ENCODE results near the gene NTSR1.

Gene NTSR1

DNA sequence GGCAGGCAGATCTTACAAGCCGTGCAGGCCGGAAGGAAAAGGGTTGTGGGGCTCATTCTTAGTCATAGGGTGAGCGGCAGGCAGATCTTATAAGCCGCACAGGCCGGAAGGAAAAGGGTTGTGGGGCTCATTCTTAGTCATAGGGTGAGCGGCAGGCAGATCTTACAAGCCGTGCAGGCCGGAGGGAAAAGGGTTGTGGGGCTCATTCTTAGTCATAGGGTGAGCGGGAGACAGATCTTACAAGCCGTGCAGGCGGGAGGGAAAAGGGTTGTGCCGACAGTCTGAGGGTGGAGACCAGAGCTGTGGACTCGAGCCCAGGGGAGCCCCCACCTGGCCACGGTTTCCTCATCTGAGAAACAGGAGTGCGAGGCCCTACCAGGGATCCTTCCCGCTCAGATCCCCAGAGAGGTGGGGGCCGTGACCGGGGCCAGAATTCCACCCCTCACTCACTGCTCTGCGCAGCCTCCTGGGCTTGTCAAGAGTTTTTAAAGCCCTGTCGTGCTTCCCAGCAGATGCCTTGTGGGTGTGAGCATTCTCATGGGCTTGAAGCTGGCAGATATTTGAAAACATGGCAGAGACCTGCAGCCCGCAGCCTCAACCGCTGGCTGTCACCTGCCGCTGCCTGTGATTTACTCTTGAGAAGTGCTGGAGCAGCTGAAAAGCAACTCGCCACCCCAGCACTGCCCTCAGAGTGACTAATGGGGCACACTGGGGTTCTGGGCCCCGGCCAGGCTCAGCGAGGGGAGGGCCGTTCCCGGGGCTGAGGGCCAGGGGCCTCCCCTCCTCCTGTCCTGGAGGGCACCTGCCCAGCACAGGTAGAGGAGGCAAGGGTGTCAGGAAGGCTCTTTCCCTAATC, 31.9 kb downstream of the NTSR1 start:
- DNase-seq (ENCODE audit: low read depth) = peak; percentile 73

DNA sequence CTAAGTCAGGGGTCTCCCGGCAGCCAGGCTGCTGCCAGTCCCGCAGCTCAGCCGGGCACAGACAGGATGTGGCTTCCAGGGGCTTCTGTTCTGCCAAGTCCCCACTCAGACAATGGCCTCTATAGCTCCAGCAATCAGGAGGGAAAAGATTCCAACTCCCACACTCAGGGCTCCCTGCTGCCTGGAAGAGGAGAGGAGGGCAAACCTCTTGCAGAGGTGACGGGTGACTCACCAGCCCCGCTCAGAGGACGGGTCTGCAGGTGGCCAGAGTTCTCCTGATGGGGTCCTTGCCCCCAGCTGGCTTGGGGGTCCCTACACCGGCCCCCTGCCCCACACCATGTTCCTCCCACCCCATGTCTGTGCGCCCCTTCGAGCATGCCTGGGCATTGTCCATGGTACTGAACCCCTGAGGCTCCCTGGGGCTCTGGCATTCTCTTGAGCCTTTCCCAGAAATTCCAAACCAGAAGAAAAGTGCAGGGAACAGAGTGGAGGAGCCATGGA, 32.6 kb downstream of the NTSR1 start:
- DNase-seq (ENCODE audit: low read depth) = no peak

DNA sequence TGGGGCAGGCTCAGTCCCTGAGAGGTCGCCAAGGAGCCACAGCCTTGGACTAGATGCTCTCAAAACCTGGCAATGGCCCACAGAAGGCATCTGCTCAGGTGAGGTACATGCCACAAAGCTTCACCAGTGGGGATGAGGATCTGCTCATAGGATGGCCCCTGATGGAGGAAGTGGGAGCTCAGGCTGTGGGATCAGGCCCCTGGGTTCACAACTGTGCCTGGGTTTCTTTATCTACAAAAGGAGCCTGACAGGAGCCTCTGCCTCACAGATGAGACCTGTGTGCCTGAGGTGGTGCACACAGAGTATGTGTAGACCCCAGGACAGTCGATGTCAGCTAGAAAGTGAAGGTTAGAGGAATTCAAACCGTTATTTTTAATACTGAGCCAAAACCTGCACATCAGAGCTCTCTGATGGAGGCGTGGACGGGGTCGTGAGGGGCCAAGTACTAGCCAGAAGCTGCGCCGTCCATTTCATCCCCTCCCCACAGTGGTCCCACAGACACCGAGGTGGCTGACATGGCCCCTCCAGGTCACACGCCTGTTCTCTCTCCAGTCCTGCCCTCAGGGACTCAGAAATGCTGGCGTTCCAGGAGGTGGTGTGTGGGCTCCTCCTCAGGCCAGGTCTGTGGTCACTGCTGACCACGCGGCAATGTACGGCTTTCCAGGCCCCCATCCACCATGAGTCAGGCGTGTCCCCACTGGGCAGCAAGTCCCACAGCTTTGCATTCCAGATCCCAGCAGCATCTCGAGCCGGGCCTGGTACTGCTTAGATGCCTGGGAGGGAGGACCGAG, 33.3 kb downstream of the NTSR1 start:
- DNase-seq (ENCODE audit: low read depth) = no peak

DNA sequence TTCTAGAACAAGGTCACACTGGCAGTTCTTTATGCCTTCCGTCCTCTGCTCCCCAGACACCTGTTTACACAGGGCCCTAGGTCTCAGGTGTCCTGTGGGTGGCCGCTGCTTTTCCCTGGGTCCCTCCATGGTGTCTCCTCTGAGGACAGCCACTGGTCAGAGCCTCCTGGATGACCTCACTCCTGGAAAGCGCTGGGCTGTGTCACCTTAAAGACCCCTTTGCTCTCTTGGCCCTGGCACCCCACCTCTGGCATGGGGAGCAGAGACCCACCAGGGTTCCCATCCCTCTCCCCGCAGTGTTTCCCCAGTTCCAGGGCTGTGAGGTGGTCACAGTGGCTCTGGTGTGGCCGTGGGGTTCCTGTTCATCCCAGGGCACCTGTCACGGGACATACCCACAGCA, 33.9 kb downstream of the NTSR1 start:
- no peak for DNase-seq (ENCODE audit: low read depth)

- DNase-seq (ENCODE audit: low read depth) = no peak
Measured at GRCh38 chr20:62742979-62743776, 34.5 kb downstream of the NTSR1 start.

- no peak for DNase-seq (ENCODE audit: low read depth)
Measured at GRCh38 chr20:62743777-62744317, 35.2 kb downstream of the NTSR1 start.

DNA sequence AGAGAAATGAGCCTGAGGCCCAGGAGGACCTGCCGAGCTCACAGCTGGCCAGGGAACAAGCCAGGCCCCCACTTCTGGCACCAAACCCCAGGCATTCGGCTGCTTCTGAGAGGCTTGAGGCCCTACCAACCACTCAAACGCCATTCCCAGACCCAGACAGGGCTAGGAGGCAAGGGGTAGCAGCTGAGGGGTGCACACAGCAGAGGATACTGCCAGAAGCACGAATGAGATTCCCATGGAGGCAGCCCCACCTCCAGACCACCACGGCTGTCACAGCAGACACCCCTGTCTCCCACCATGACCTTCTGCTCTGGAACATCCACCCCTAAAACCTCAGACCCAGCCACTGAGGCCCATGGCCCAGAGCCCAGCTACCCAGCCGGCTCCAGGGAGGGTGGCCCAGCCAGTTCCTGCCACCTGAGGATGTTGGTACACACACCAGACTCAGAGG, 36.1 kb downstream of the NTSR1 start:
- DNase-seq (ENCODE audit: low read depth) = no peak

DNA sequence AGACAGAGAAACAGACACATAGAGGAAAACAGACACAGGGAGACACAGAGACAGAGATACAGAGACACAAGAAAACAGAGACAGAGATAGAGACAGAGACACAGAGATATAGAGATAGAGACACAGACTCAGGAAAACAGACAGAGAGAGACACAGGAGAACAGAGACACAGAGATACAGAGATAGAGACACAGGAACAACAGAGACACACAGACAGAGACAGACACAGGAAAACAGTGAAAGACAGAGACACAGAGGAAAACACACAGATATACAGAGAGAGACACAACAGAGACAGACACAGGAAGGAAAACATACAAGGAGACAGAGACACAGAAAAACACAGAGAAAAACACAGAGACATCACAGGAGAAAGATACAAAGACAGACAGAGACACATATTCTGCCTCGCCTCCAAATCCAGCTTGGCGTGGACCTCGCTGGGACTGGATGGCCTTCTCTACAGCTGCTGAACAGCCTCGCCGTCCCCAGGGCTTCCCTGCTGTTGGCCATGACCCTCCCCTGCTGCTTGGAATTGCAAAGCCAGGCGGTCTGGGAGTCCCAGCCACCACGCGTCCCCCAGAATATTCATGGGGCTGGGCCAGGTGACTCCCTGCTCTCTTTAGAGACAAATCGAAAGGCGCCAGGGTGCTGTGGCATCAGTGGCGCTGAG, 36.8 kb downstream of the NTSR1 start:
- DNase-seq (ENCODE audit: low read depth) = no peak

- DNase-seq (ENCODE audit: low read depth) = no peak
Measured at GRCh38 chr20:62745952-62746288, 37.3 kb downstream of the NTSR1 start.

DNA sequence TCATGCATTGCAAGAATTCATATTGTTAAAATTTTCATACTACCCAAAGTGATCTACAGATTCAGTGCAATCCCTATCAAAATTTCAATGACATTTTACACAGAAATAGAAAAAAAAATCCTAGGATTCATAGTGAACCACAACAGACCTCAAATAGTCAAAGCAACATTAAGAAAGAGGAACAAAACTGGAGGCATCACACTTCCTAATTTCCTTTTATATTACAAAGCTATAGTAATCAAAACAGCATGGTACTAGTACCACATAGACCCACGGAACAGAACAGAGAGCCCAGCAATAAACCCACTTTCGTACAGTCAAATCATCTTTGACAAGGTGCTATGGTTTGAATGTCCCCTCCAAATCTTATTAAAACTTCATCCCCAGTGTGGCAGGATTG, 39.7 kb downstream of the NTSR1 start:
- DNase-seq (ENCODE audit: low read depth) = no peak

GRCh38 chr20:62749851-62750445, 41.3 kb downstream of the NTSR1 start:
- no peak for DNase-seq (ENCODE audit: low read depth)

DNA sequence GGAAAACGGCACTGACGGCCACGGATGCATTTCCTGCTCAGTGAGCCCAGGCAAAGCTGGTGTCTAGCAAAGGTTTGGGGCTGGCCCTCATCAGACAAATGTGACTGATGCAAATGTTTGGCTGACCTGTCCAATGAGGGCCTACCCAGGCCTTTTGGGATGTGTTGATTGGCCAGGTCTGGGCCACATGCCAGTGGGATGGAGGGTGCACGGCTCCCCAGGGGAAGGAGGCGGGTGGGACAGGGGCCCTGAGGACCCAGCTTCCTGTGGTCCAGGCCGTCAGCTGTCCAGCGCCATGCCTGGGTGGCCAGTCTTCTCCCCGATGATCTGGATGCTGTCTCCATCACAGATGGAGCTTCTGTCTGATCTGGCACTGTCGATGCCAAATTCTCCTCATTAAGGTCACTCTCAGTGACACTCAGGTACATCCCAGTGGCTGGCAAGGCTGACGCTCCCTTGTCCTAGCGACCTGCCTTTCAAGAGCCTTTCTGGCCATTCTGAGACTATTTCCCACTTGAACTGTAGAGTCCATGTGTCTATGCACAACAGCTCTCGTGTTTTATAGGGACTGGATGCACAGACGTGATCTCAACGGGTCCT, 43.0 kb downstream of the NTSR1 start:
- DNase-seq (ENCODE audit: low read depth) = no peak

GRCh38 chr20:62752181-62752670, 43.6 kb downstream of the NTSR1 start:
- no peak for DNase-seq (ENCODE audit: low read depth)

GRCh38 chr20:62752671-62753501, 44.2 kb downstream of the NTSR1 start:
- no peak for DNase-seq (ENCODE audit: low read depth)

- DNase-seq (ENCODE audit: low read depth) = no peak
Measured at GRCh38 chr20:62753626-62754025, 45.0 kb downstream of the NTSR1 start.

- DNase-seq (ENCODE audit: low read depth) = no peak
Measured at GRCh38 chr20:62754122-62754990, 45.7 kb downstream of the NTSR1 start.

DNA sequence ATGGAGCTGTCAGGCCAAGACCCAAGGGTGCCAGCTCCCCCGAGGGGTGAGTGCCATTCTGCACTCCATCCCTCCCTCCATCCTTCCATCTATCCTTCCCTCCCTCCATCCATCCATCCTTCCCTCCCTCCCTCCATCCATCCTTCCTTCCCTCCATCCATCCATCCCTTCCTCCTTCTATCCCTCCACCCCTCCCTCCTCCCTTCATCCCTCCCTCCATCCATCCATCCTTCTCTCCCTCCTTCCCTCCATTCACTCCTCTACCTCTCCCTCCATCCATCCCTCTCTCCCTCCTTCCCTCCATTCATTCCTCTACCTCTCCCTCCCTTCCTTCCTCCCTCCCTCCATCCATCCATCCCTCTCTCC, 46.3 kb downstream of the NTSR1 start:
- DNase-seq (ENCODE audit: low read depth) = no peak
